GM12878 (cell line): ENCODE results near the gene HCK. TPM values are rescaled to one million over a fixed set of nuclear protein-coding genes. Genes with fewer than 3 reads are reported as not detected.

Experiments
- FOS ChIP-seq: IDR thresholded peaks from 3 replicates; pipeline ENCODE4 v1.6.1; 2011; ENCODE audit warnings: borderline replicate concordance; ENCODE audit not compliant: insufficient read length; ENCODE audit errors: extremely low read depth
- FOXK2 ChIP-seq: fragments of 450-650 bp; IDR thresholded peaks from 2 replicates; pipeline ENCODE4 v1.6.1; 2017; ENCODE audit warnings: mild to moderate bottlenecking, moderate library complexity
- GATAD2B ChIP-seq: fragments of 450-650 bp; conservative IDR thresholded peaks from 2 replicates; pipeline ENCODE4 v1.6.1; 2017; ENCODE audit warnings: low read depth, mild to moderate bottlenecking, moderate library complexity
- HDAC6 ChIP-seq: fragments of 200-600 bp; sonication (generic); IDR thresholded peaks from one replicate; pipeline ENCODE4 v1.8.0; 2017; ENCODE audit warnings: antibody characterized with exemption; ENCODE audit not compliant: unreplicated experiment
- IKZF1 ChIP-seq: fragments of 450-650 bp; conservative IDR thresholded peaks from 2 replicates; pipeline ENCODE4 v1.6.1; 2017; ENCODE audit warnings: antibody characterized with exemption, mild to moderate bottlenecking
- IKZF2 ChIP-seq, 2 experiments: fragments of 450-650 bp; IDR thresholded peaks; 2 replicates each; pipeline ENCODE4 v1.6.1; 2017; ENCODE audit warnings: mild to moderate bottlenecking in 2 of 2, moderate library complexity in 2 of 2
- IRF4 ChIP-seq: IDR thresholded peaks from 2 replicates; pipeline ENCODE4 v1.6.1; 2011; ENCODE audit warnings: low read depth, low read length
- JUND ChIP-seq: IDR thresholded peaks from 2 replicates; pipeline ENCODE4 v1.6.1; 2012; ENCODE audit warnings: low read depth, mild to moderate bottlenecking, low read length, improper control_type of control experiment, moderate library complexity
- KLF5 ChIP-seq: fragments of 450-650 bp; IDR thresholded peaks from 2 replicates; pipeline ENCODE4 v1.6.1; 2014; ENCODE audit warnings: mild to moderate bottlenecking; ENCODE audit not compliant: partially characterized antibody
- MEF2B ChIP-seq: fragments of 450-650 bp; IDR thresholded peaks from 2 replicates; pipeline ENCODE4 v1.6.1; 2018; ENCODE audit warnings: mild to moderate bottlenecking, moderate library complexity; ENCODE audit not compliant: partially characterized antibody, poor library complexity, severe bottlenecking
- MLLT1 ChIP-seq: fragments of 450-650 bp; IDR thresholded peaks from 2 replicates; pipeline ENCODE4 v1.6.1; 2016; ENCODE audit warnings: mild to moderate bottlenecking
- NRF1 ChIP-seq: conservative IDR thresholded peaks from 2 replicates; pipeline ENCODE4 v1.6.1; 2011; ENCODE audit warnings: mild to moderate bottlenecking, low read depth, low read length, improper control_type of control experiment
- RAD21 ChIP-seq: IDR thresholded peaks from 2 replicates; pipeline ENCODE4 v1.6.1; 2011; ENCODE audit warnings: mild to moderate bottlenecking, low read depth, low read length, moderate library complexity; ENCODE audit not compliant: insufficient read depth
- RELB ChIP-seq: fragments of 450-650 bp; IDR thresholded peaks from 2 replicates; pipeline ENCODE4 v1.6.1; 2017; ENCODE audit warnings: low read depth, mild to moderate bottlenecking, moderate library complexity
- SMAD1 ChIP-seq: fragments of 450-650 bp; IDR thresholded peaks from 2 replicates; pipeline ENCODE4 v1.6.1; 2018; ENCODE audit warnings: mild to moderate bottlenecking, low read depth; ENCODE audit not compliant: partially characterized antibody
- SMARCA5 ChIP-seq: fragments of 450-650 bp; IDR thresholded peaks from 2 replicates; pipeline ENCODE4 v1.6.1; 2017; ENCODE audit warnings: mild to moderate bottlenecking
- SMC3 ChIP-seq: IDR thresholded peaks from 2 replicates; pipeline ENCODE4 v1.6.1; 2011; ENCODE audit warnings: low read length, improper control_type of control experiment, borderline replicate concordance
- STAT3 ChIP-seq: IDR thresholded peaks from 2 replicates; pipeline ENCODE4 v1.6.1; 2011; ENCODE audit warnings: low read depth, low read length, improper control_type of control experiment
- TAF1 ChIP-seq: IDR thresholded peaks from 2 replicates; pipeline ENCODE4 v1.6.1; 2011; ENCODE audit warnings: mild to moderate bottlenecking, low read depth, low read length, borderline replicate concordance
- TBL1XR1 ChIP-seq: IDR thresholded peaks from 2 replicates; pipeline ENCODE4 v1.6.1; 2012; ENCODE audit warnings: low read depth, low read length, improper control_type of control experiment
- YY1 ChIP-seq: IDR thresholded peaks from 2 replicates; pipeline ENCODE4 v1.6.1; 2011; ENCODE audit warnings: low read depth, mild to moderate bottlenecking, low read length
- ZNF24 ChIP-seq: fragments of 450-650 bp; IDR thresholded peaks from 2 replicates; pipeline ENCODE4 v1.6.1; 2017; ENCODE audit warnings: antibody characterized with exemption, mild to moderate bottlenecking
- ZNF274 ChIP-seq: IDR thresholded peaks from one replicate; pipeline ENCODE4 v1.8.0; 2011; ENCODE audit not compliant: insufficient read length, insufficient read depth
- ZZZ3 ChIP-seq: IDR thresholded peaks from 2 replicates; pipeline ENCODE4 v1.6.1; 2011; ENCODE audit warnings: low read depth; ENCODE audit not compliant: control insufficient read depth, insufficient read length
- polyA plus RNA-seq, 11 experiments: library from polyadenylated mRNA; depleted of rRNA in 4 of 11; unstranded in 6 of 11; stranded (reverse) in 5 of 11; fragments of >200 nt; fragmentation: Nextera tagmentation in 4 of 11; fragmentation: Illumina TruSeq in 1 of 11; extraction: Ambion mirVana in 4 of 11; extraction: Trizol in 1 of 11; gene quantifications; 1 replicate in 1 of 11; 2 replicates in 10 of 11; pipeline versions ENCODE4 v1.2.1 to v1.2.3, GENCODE V29; 2011 to 2016; ENCODE audit warnings: inconsistent platforms in 2 of 11, missing spikeins in 2 of 11, low read depth in 1 of 11
- total RNA-seq, 4 experiments: library from RNA; depleted of rRNA in 3 of 4; stranded (reverse); fragments of >200 nt in 3 of 4; fragmentation: Illumina TruSeq in 1 of 4; extraction: Trizol in 1 of 4; gene quantifications; 2 replicates each; pipeline versions ENCODE4 v1.2.1 to v1.2.3, GENCODE V29; 2013 to 2021
- TF ChIP-seq, protein P1 (sequence below): fragments of 450-650 bp; IDR thresholded peaks from 2 replicates; pipeline ENCODE4 v1.6.1; 2017; ENCODE audit warnings: mild to moderate bottlenecking
- TF ChIP-seq, protein P2 (sequence below): IDR thresholded peaks from 2 replicates; pipeline ENCODE4 v1.6.1; 2011; ENCODE audit warnings: low read depth, mild to moderate bottlenecking, low read length, moderate library complexity, borderline replicate concordance; ENCODE audit errors: extremely low read depth

HCK gene
- total and polyA plus RNA-seq, 10 of the 15 experiments (the other 5 are each of a cell fraction or from before 2014, with no cell fraction given), result 1.3 to 30.3 (median 18.5) TPM

- TF ChIP-seq TAF1, result no peak
- no peak for TF ChIP-seq IRF4
- TF ChIP-seq GATAD2B, result no peak; the same call in 1 of the 2 replicates
- TF ChIP-seq IKZF1, result peak; percentile 59
- TF ChIP-seq MLLT1, result 0 out of 2 replicates have a peak, but pooled peaks have one; percentile 30
- no peak for TF ChIP-seq SMAD1
- TF ChIP-seq TBL1XR1, result no peak
- TF ChIP-seq NRF1, result no peak
- TF ChIP-seq, protein P1, sequence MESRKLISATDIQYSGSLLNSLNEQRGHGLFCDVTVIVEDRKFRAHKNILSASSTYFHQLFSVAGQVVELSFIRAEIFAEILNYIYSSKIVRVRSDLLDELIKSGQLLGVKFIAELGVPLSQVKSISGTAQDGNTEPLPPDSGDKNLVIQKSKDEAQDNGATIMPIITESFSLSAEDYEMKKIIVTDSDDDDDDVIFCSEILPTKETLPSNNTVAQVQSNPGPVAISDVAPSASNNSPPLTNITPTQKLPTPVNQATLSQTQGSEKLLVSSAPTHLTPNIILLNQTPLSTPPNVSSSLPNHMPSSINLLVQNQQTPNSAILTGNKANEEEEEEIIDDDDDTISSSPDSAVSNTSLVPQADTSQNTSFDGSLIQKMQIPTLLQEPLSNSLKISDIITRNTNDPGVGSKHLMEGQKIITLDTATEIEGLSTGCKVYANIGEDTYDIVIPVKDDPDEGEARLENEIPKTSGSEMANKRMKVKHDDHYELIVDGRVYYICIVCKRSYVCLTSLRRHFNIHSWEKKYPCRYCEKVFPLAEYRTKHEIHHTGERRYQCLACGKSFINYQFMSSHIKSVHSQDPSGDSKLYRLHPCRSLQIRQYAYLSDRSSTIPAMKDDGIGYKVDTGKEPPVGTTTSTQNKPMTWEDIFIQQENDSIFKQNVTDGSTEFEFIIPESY, result no peak
- TF ChIP-seq ZZZ3, result no peak
- TF ChIP-seq FOXK2, result no peak
- no peak for TF ChIP-seq FOS
- TF ChIP-seq RAD21, result peak; percentile 54
- 0 out of 2 replicates have a peak, but pooled peaks have one; percentile 15 for TF ChIP-seq RELB
- TF ChIP-seq ZNF24, result 0 out of 2 replicates have a peak, but pooled peaks have one; percentile 12
- peak; percentile 57 for TF ChIP-seq YY1
- peak; percentile 78 for TF ChIP-seq SMC3
- TF ChIP-seq IKZF2 (IDR thresholded peaks at IDR 0.05), result peak in 1 of 2 experiments; percentile 39; a peak in 1 of 4 replicates
- TF ChIP-seq, protein P2, sequence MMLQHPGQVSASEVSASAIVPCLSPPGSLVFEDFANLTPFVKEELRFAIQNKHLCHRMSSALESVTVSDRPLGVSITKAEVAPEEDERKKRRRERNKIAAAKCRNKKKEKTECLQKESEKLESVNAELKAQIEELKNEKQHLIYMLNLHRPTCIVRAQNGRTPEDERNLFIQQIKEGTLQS, result no peak
- no peak for TF ChIP-seq STAT3
- TF ChIP-seq KLF5, result no peak
- no peak for TF ChIP-seq JUND
- peak; percentile 95 for TF ChIP-seq SMARCA5
- no peak for TF ChIP-seq HDAC6
- peak; percentile 31 for TF ChIP-seq MEF2B
- no peak for TF ChIP-seq ZNF274
These were observed 20.8 kb upstream of the HCK start (continued) for GRCh38 chr20:32031007-32031958.
